PC-3 (cell line): Measurements from ENCODE around the gene NEU2. TPM values are rescaled to one million over a fixed set of nuclear protein-coding genes. Genes with fewer than 3 reads are reported as not detected.
A peak's percentile ranks its signal among the peaks of the same experiment; 100 is the strongest.

Experiments used
- ATAC-seq: fragments of 200-7000 bp; cut with Tn5 transposase; 2 replicates; pipeline ENCODE4 v1.9.1; 2020; ENCODE audit warnings: mild to moderate bottlenecking, moderate library complexity
- Bru-seq: library from RNA; stranded (reverse); fragments of 400-500 nt; gene quantifications from one replicate; lab custom pipeline; 2021; lab: Mats Ljungman, UMichigan
- BruChase-seq, 2 experiments: library from RNA; stranded (reverse); fragments of 400-500 nt; gene quantifications; one replicate each; lab custom pipeline; 2021; lab: Mats Ljungman, UMichigan
- BruUV-seq: library from RNA; stranded (reverse); fragments of 400-500 nt; replicated peaks from 2 replicates; lab custom pipeline; 2021; lab: Mats Ljungman, UMichigan
- CTCF ChIA-PET: fragments of 300-600 bp; sonication (Branson Sonifier 250); formaldehyde crosslinking; loops from one replicate; lab custom pipeline; 2022; ENCODE audit warnings: antibody characterized with exemption; lab: Charles Lee
- POLR2A ChIA-PET: fragments of 300-600 bp; sonication (Branson Sonifier 250); formaldehyde crosslinking; loops from one replicate; lab custom pipeline; 2022; ENCODE audit warnings: antibody characterized with exemption; ENCODE audit not compliant: unreplicated experiment; lab: Charles Lee
- DNase-seq: peaks from one replicate; pipeline ENCODE4 v3.0.0-alpha.2; 2015
- H2AFZ ChIP-seq: fragments of 300-600 bp; sonication (generic); 2 replicates; pipeline ENCODE4 v1.6.0; 2016; ENCODE audit warnings: antibody characterized with exemption, low read length
- H3F3A ChIP-seq: fragments of 300-600 bp; sonication (generic); one replicate; pipeline ENCODE4 v1.6.0; 2017; ENCODE audit warnings: antibody characterized with exemption, low read length, control low read depth, mild to moderate bottlenecking; ENCODE audit not compliant: unreplicated experiment
- H3K27ac ChIP-seq: fragments of 300-600 bp; sonication (generic); 2 replicates; pipeline ENCODE4 v1.5.1; 2016; ENCODE audit warnings: mild to moderate bottlenecking, low read length
- H3K27me3 ChIP-seq: fragments of 300-600 bp; sonication (generic); 2 replicates; pipeline ENCODE4 v1.6.1; 2016; ENCODE audit warnings: low read length, mixed read lengths
- H3K36me3 ChIP-seq: fragments of 300-600 bp; sonication (generic); 2 replicates; pipeline ENCODE4 v1.6.1; 2016; ENCODE audit warnings: low read depth, mixed run types, low read length, mixed read lengths
- H3K4me1 ChIP-seq: fragments of 300-600 bp; sonication (generic); 2 replicates; pipeline ENCODE4 v1.5.1; 2016; ENCODE audit warnings: low read length; ENCODE audit not compliant: insufficient read depth
- H3K4me2 ChIP-seq: fragments of 300-600 bp; sonication (generic); 2 replicates; pipeline ENCODE4 v1.6.0; 2016; ENCODE audit warnings: low read length
- H3K4me3 ChIP-seq: fragments of 300-600 bp; sonication (generic); 2 replicates; pipeline ENCODE4 v1.5.1; 2016; ENCODE audit warnings: mild to moderate bottlenecking, low read length, mixed read lengths
- H3K79me2 ChIP-seq: fragments of 300-600 bp; sonication (generic); 2 replicates; pipeline ENCODE4 v1.6.1; 2017; ENCODE audit warnings: low read length, mixed read lengths
- H3K9ac ChIP-seq: fragments of 300-600 bp; sonication (generic); 2 replicates; pipeline ENCODE4 v1.6.0; 2016; ENCODE audit warnings: mild to moderate bottlenecking, low read length
- H3K9me2 ChIP-seq: fragments of 300-600 bp; sonication (generic); replicated peaks from 2 replicates; pipeline ENCODE4 v1.6.1; 2016; ENCODE audit warnings: mixed run types, low read length, mixed read lengths
- H3K9me3 ChIP-seq: fragments of 300-600 bp; sonication (generic); 2 replicates; pipeline ENCODE4 v1.6.1; 2016; ENCODE audit warnings: low read length, mixed read lengths
- H4K20me1 ChIP-seq: fragments of 300-600 bp; sonication (generic); 2 replicates; pipeline ENCODE4 v1.6.1; 2016; ENCODE audit warnings: low read length, mixed read lengths
- CTCF ChIP-seq: fragments of 300-600 bp; sonication (generic); conservative IDR thresholded peaks from 2 replicates; pipeline ENCODE4 v1.5.1; 2017; ENCODE audit warnings: antibody characterized with exemption, low read depth, mild to moderate bottlenecking, low read length
- EZH2 ChIP-seq: fragments of 300-600 bp; sonication (generic); IDR thresholded peaks from one replicate; pipeline ENCODE4 v1.6.1; 2017; ENCODE audit warnings: antibody characterized with exemption, mild to moderate bottlenecking, low read length; ENCODE audit not compliant: unreplicated experiment
- EZH2phosphoT487 ChIP-seq: fragments of 300-600 bp; sonication (generic); IDR thresholded peaks from 2 replicates; pipeline ENCODE4 v1.6.1; 2018; ENCODE audit warnings: mild to moderate bottlenecking, antibody characterized with exemption, low read length, borderline replicate concordance
- intact Hi-C: fragments of 100-400 bp; cut with micrococcal nuclease; formaldehyde crosslinking; loops from 2 replicates; pipeline ENCODE4 v1.9.0; 2023
- long read RNA-seq: library from polyadenylated mRNA; unstranded; transcript quantifications from one replicate; pipeline ENCODE4 v2.0.0, GENCODE V29; 2021; ENCODE audit not compliant: unreplicated experiment
- total RNA-seq: library from RNA; depleted of rRNA; stranded (reverse); fragments of >200 nt; gene quantifications from 2 replicates; pipeline ENCODE4 v1.2.3, GENCODE V29; 2014; rRNA removed

NEU2 gene
- total RNA-seq (4.0 and 4.5 TPM in 2 replicates), Bru-seq, nascent RNA (percentile 56 among the genes with signal in this experiment), BruChase-seq, experiment 1, labeled RNA remaining after a 6-hour chase (percentile 39 among the genes with signal in this experiment), BruChase-seq, experiment 2, labeled RNA remaining after a 2-hour chase (percentile 28 among the genes with signal in this experiment)
- long read RNA-seq = 0 reads

- no peak for TF ChIP-seq EZH2phosphoT487
- no peak for TF ChIP-seq EZH2
- no peak for TF ChIP-seq CTCF
- Histone ChIP-seq H3K4me2 (peak within 1 kb of the TSS; percentile 40), H3K9me2 (no peaks in the 10 kb centered on the region), H3K79me2 (peaks cover 26% of the 10 kb centered on the region), H3K9me3 (no peaks in the 10 kb centered on the region), H3K36me3 (no peaks in the 10 kb centered on the region), H3F3A (peaks cover 12% of the 10 kb centered on the region), H3K4me3 (no peak within 1 kb of the TSS), H3K9ac (peak within 1 kb of the TSS; percentile 63), H3K27me3 (no peaks in the 10 kb centered on the region), H4K20me1 (no peaks in the 10 kb centered on the region), H3K27ac (peak within 1 kb of the TSS; percentile 98), H2AFZ (no peak within 1 kb of the TSS), H3K4me1 (peaks cover 80% of the 10 kb centered on the region)
- ChIA-PET CTCF (interaction anchor here (0.6 to 1.5 kb wide), 3 partner anchors 19 to 219 kb away, joined by 3 to 4 read pairs (median 3); partner anchors contain the start of gene ATG16L1), POLR2A (interaction anchor here (0.5 to 1.4 kb wide), 2 partner anchors 53 to 220 kb away, joined by 3 to 4 read pairs; no protein-coding TSS in a partner anchor)
- intact Hi-C loops = loop anchor here (1.0 kb wide), 1 partner anchor 17 kb away; no protein-coding TSS in a partner anchor
- no TSS peak for BruUV-seq
- DNase-seq = no peak
- ATAC-seq = no peak
Measured at GRCh38 chr2:233032551-233033320, at the start of gene NEU2. NEU2 (plus strand) TSS chr2:233032672; CDS start chr2:233032672, 0 bp downstream.

- Histone ChIP-seq H4K20me1 (no peaks in the 10 kb centered on the region), H3K9me2 (no peaks in the 10 kb centered on the region), H3K4me2 (no peak overlapping the region), H3K9me3 (no peaks in the 10 kb centered on the region), H3K9ac (no peak overlapping the region), H3K36me3 (no peaks in the 10 kb centered on the region), H3K79me2 (no peaks in the 10 kb centered on the region), H3F3A (peaks cover 7% of the 10 kb centered on the region), H3K4me1 (peaks cover 46% of the 10 kb centered on the region), H3K27me3 (no peaks in the 10 kb centered on the region), H3K27ac (no peak overlapping the region), H3K4me3 (no peak overlapping the region), H2AFZ (no peak overlapping the region)
- ChIA-PET CTCF (no interaction called here), POLR2A (no interaction called here)
- DNase-seq = no peak
- no peak for TF ChIP-seq EZH2phosphoT487
- TF ChIP-seq CTCF = peak; percentile 20; the same call in 1 of the 2 replicates
- TF ChIP-seq EZH2 = no peak
- intact Hi-C loops = no loop called here
- BruUV-seq = no TSS peak
- ATAC-seq = no peak
Measured at GRCh38 chr2:232982926-232983668, 49.4 kb upstream of the NEU2 start.
